Measurements from ENCODE around the gene AOC1.
A peak's percentile ranks its signal among the peaks of the same experiment; 100 is the strongest.

The AOC1 gene

DNA sequence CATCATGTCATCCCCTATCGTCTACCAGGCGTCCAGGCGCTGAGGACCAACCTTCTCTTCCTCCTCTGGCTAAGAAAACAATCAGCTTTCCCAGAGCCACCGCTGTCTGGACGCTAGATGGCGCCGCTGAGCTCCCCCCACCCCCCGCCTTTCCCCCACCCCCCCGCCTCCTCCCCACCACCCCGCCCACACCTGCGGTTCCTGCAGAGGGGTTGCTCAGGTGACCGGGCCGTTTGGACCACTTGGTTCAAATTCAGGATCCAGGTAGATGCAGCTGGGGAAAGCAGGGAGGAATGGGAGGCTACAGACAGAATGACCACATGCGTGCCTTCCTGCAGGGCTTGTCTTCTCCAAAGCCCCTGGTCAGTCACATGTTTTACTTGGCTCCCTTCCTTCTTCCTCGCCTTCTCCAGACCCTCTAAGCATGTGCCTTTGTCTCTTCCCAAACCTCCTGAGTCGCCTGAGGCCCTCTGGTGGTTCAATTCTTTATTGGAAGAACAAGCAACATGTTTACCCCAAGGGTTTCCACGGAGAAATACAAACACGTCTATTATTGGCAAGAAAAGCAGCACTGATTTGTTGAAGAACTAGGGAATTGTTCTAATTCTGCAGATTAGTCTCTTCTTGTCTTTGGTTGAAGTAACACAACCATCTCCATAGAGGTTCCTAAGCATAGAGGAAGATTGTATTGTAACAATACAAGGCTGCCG is 24.7 kb downstream of the AOC1 start:
- no peaks in the 10 kb centered on the region for H3K36me3 Mint-ChIP-seq (ENCODE audit: insufficient read depth)
- H3K27ac Mint-ChIP-seq: no peak overlapping the region
- peaks cover 6 to 17% of the 10 kb centered on the region in 2 donors for H3K9me3 Mint-ChIP-seq
- H3K4me1 Mint-ChIP-seq (ENCODE audit: low read depth in 2 of 2): peaks cover 5 to 10% of the 10 kb centered on the region in 2 donors
- H3K4me3 Mint-ChIP-seq: peak overlapping the region in 1 of 2 donors; percentile 8
- DNase-seq (peak; percentile 25 to 34 (median 26)), ATAC-seq (replicated peaks) (peak; percentile 74)
- H3K27me3 Mint-ChIP-seq: peaks cover 0 to 14% of the 10 kb centered on the region in 2 donors

DNA sequence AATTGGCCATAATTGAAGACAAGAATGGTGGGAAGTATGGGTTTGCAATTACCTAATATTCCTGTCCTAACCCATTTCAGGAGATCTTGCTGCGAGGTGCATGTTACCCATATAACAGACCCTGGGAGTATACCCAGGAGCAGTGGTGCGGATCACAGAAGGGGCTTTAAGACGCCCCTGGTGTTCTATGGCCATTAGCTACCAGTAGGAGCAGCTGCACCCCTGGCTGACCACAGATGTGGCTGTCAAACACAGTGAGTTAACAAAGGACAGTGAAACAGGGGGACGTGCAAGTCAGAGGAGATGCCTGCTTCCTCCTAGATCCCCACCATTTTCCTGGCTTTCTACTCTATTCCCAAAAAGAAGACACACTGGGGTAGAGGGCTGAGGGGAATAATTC is 25.2 kb downstream of the AOC1 start:
- Mint-ChIP-seq H3K4me3 (no peak overlapping the region), H3K36me3 (ENCODE audit: insufficient read depth) (no peaks in the 10 kb centered on the region), H3K27me3 (peaks cover 0 to 11% of the 10 kb centered on the region in 2 donors), H3K27ac (no peak overlapping the region), H3K9me3 (peaks cover 6 to 17% of the 10 kb centered on the region in 2 donors), H3K4me1 (ENCODE audit: low read depth in 2 of 2) (peaks cover 5 to 10% of the 10 kb centered on the region in 2 donors)
- DNase-seq: no peak
- peak; percentile 13 for ATAC-seq (replicated peaks)

DNA sequence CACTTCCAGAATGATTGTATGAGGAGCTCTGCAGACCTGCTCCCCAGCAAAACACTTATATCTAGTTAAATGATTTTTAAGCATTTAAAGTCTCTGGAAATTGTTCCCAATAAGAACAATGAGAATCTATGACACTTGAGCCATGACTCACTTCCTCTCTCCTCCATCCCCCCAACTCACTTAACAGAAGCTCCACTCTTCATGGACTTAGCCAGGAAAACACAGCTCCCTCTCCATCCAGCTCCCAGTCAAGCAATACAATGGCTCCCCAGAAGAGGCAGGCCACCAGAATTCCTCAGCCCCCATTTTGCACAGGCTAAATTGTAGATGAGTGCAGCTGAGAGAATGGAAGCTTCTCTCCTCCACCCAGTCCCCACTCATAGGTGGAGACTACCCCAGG is 27.0 kb downstream of the AOC1 start:
- Mint-ChIP-seq H3K27ac (no peak overlapping the region), H3K4me3 (no peak overlapping the region), H3K36me3 (ENCODE audit: insufficient read depth) (no peaks in the 10 kb centered on the region), H3K9me3 (peaks cover 6 to 17% of the 10 kb centered on the region in 2 donors), H3K27me3 (peaks cover 0 to 4% of the 10 kb centered on the region in 2 donors), H3K4me1 (ENCODE audit: low read depth in 2 of 2) (peaks cover 5 to 10% of the 10 kb centered on the region in 2 donors)
- DNase-seq: no peak
- ATAC-seq (replicated peaks): no peak

DNA sequence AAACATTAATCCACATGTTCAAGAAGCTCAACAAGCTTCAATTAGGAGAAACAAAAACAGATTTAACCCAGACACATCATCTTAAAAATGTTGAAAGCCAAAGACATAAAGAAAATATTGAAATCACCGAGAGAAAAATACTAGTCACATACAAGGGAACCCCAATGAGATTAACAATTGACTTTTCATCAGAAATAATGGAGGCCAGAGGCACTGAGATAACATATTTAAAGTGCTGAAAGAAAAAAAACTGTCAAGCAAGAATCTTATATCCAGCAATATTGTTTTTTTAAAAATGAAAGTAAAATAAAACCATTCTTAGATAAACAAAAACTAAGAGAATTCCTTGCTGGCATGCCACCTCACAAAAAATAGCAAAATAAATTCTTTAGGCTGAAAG is 28.9 kb downstream of the AOC1 start:
- H3K27ac Mint-ChIP-seq: no peak overlapping the region
- H3K27me3 Mint-ChIP-seq: no peaks in the 10 kb centered on the region
- no peak overlapping the region for H3K4me3 Mint-ChIP-seq
- no peaks in the 10 kb centered on the region for H3K36me3 Mint-ChIP-seq (ENCODE audit: insufficient read depth)
- DNase-seq (no peak), ATAC-seq (replicated peaks) (no peak)
- H3K9me3 Mint-ChIP-seq: peaks cover 6 to 17% of the 10 kb centered on the region in 2 donors
- peaks cover 3 to 4% of the 10 kb centered on the region in 2 donors for H3K4me1 Mint-ChIP-seq (ENCODE audit: low read depth in 2 of 2)

DNA sequence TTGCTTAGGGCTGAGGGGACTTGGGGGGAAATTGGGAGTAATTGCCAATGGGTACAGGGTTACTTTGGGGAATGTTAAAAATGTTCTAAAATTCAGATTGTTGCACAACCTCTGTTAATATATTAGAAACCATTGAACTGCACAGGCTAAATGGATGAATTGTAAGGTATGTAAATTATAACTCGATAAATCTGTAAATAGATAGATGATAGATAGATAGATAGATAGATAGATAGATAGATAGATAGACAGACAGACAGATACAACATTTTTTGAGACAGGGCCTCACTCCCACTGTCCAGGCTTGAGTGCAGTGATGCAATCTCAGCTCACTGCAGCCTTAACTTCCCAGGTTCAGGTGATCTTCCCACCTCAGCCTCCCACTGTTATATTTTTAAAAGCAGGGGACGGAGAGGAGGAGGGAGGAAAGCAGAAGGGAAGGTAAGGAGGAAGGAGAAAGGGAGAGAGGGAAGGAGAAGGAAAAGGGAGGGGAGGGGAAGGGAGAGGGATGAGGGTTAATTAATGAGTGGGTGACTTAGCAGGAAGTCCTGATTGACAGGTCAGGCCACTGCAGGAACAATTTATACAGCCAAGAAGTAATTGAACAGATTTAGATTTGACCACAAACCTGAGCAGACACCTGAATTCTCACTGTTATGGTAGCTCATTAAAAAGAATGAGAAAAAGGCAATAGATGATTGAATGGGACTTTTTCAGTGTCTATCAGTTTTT is 38.7 kb downstream of the AOC1 start:
- Mint-ChIP-seq H3K36me3 (ENCODE audit: insufficient read depth) (no peaks in the 10 kb centered on the region), H3K27ac (no peak overlapping the region), H3K4me3 (no peak overlapping the region), H3K9me3 (no peaks in the 10 kb centered on the region), H3K4me1 (ENCODE audit: low read depth in 2 of 2) (no peaks in the 10 kb centered on the region), H3K27me3 (peaks cover 12 to 26% of the 10 kb centered on the region in 2 donors)
- DNase-seq (no peak), ATAC-seq (replicated peaks) (no peak)

DNA sequence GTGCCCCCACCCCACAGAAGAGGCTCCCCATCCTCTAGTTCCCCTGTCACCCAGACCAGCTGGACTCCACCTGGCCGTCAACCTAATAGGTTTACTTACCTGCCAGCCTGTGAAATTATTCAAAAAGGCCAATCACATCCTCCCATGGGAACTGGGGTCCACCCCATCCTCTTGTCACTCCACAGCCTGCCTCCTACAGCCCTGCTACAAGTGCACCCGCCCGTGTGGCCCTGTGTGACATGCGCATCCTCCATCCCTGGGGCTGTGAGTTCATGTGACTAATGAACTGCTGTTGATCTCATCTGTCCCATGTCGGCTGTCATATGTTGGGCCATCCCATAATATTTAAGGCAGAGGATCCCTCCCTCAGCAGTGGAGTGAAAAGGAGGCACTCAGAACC is 39.4 kb downstream of the AOC1 start:
- no peak for DNase-seq
- Mint-ChIP-seq H3K27me3 (peaks cover 19 to 33% of the 10 kb centered on the region in 2 donors), H3K4me1 (ENCODE audit: low read depth in 2 of 2) (no peaks in the 10 kb centered on the region), H3K4me3 (no peak overlapping the region), H3K27ac (no peak overlapping the region), H3K9me3 (no peaks in the 10 kb centered on the region), H3K36me3 (ENCODE audit: insufficient read depth) (no peaks in the 10 kb centered on the region)
- no peak for ATAC-seq (replicated peaks)

DNA sequence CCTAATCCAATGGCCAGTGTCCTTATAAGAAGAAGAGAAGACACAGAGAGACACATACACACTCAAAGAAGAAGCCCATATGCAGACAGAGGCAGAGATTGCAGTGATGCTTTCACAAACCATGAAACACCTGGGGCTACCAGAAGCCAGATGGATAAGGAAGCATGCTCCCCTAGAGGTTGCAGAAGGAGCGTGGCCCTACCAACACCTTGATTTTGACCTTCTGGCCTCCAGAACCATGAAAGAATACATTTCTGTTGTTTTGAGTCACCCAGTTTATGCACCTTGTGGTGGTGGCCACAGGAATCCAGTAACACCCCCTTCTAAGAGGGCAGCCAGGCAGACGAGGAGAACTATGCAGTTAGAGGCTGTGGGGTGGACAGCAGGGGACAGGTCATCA is 43.5 kb downstream of the AOC1 start:
- peaks cover 52 to 74% of the 10 kb centered on the region in 2 donors for H3K27me3 Mint-ChIP-seq
- no peaks in the 10 kb centered on the region for H3K9me3 Mint-ChIP-seq
- H3K36me3 Mint-ChIP-seq (ENCODE audit: insufficient read depth): no peaks in the 10 kb centered on the region
- peaks cover 4 to 10% of the 10 kb centered on the region in 2 donors for H3K4me1 Mint-ChIP-seq (ENCODE audit: low read depth in 2 of 2)
- no peak overlapping the region for H3K27ac Mint-ChIP-seq
- no peak for ATAC-seq (replicated peaks)
- DNase-seq: no peak
- no peak overlapping the region for H3K4me3 Mint-ChIP-seq

DNA sequence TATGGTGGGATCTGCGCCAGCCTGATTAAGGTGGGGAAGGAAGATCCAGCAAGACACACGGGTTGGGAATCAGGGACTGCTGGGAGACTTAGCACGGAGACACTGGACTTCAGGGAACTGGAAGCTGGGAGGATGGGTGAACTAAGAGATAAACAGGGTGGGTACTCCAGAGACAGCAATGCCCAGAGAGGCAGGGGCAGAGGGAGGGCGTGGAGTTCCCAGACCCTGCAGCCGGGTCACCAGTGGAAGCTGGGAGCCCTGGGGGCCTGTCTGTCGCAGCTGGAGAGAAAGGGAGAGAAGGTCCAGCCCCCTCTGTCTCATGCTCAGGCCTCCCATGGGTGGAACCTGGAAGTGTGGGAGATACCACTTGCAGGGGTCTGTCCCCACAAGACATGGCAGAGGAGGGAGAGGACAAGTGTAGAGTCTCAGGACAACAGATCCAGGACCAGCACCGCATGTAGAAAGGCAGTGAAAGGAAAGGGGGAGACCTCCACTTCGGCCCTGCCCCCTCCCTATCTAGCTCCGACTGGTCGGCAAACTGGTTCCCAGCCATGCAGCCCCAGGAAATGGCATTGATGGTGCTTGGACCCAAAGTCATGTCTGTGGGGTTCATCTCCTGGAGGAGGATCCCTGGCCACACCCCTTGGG is 44.4 kb downstream of the AOC1 start:
- no peaks in the 10 kb centered on the region for H3K36me3 Mint-ChIP-seq (ENCODE audit: insufficient read depth)
- no peaks in the 10 kb centered on the region for H3K9me3 Mint-ChIP-seq
- no peak overlapping the region for H3K27ac Mint-ChIP-seq
- ATAC-seq (replicated peaks): no peak
- no peak overlapping the region for H3K4me3 Mint-ChIP-seq
- H3K4me1 Mint-ChIP-seq (ENCODE audit: low read depth in 2 of 2): peaks cover 4 to 10% of the 10 kb centered on the region in 2 donors
- H3K27me3 Mint-ChIP-seq: peaks cover 60 to 82% of the 10 kb centered on the region in 2 donors
- DNase-seq: no peak

DNA sequence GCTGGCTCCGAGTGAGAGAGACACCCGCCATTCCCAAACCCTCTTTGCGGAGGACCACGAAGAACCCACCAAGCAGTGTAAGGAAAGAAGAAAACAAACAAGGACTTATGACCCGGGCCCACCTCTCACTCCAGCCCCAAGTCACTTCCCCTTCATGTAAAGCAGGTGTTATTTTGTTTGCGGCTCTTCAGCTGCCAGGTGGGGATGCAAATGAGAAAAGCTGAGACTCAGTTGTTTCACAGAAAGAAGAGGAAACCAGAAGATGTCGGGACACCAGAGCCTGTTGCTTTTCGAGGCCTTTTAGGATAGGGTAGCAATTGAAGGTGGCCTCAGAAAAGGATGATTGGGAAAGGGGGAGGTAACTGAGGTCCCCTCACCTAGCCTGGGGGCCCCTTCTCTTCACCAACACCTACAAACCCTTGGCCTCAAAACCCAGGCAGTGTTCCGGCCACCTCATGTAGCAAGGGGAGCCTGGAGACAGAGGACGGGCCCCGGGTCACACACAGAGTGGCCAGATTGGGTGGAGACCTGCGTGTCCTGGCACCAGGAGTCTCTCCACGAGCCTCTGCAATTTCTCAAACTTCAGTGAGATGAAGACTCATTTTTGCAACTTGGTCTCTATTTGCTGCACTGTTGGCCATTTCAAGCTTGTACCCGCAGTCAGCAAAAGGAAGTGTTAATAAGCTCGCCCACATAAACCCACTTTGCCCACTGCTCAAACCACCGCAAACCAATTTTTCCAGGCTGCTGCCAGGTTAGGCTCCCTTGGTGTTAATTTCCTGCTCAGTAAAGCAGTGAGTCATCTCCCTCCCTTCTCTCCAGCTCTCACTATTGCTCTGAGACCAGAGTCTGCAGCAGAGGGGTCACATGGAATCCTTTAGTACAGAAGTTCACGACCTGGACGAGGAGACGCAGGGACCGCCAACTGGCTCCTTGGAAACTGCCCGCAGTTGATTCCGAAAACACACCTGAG is 45.5 kb downstream of the AOC1 start:
- Mint-ChIP-seq H3K27me3 (peaks cover 68 to 91% of the 10 kb centered on the region in 2 donors), H3K4me3 (no peak overlapping the region), H3K36me3 (ENCODE audit: insufficient read depth) (no peaks in the 10 kb centered on the region), H3K4me1 (ENCODE audit: low read depth in 2 of 2) (peaks cover 4 to 10% of the 10 kb centered on the region in 2 donors), H3K9me3 (no peaks in the 10 kb centered on the region), H3K27ac (no peak overlapping the region)
- ATAC-seq (replicated peaks) (peak; percentile 31), DNase-seq (no peak)

DNA sequence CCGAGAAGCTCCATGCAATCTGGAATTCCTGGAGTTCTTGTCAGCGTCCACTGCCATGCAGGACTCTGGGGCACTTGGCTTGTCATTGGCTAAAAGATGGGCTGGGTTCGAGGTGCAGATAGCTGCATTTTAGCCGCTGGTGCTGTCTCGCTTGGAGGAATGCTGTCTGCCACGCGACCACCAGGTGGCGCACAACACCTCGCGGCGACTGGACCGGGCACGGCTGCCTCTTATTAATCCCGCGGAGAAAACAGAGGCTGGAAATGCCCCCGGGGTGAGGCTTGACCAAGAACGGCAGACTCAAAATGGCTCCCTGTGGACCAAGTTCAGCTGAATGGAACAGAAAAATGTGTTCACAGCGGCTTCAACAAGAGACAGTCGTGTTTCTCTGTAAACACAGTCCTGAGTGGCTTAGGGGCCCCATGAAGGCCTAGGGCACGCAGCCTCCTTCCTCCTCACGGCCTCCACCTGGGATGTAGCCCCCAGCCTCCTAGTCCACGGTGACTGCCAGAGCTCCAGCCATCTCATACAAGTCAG is 46.2 kb downstream of the AOC1 start:
- DNase-seq: peak; percentile 74 to 81 (median 76)
- Mint-ChIP-seq H3K27me3 (peaks cover 74 to 92% of the 10 kb centered on the region in 2 donors), H3K36me3 (ENCODE audit: insufficient read depth) (no peaks in the 10 kb centered on the region), H3K4me3 (peak overlapping the region in 1 of 2 donors; percentile 38), H3K9me3 (no peaks in the 10 kb centered on the region), H3K4me1 (ENCODE audit: low read depth in 2 of 2) (peaks cover 4 to 10% of the 10 kb centered on the region in 2 donors), H3K27ac (no peak overlapping the region)
- ATAC-seq (replicated peaks): peak; percentile 82

DNA sequence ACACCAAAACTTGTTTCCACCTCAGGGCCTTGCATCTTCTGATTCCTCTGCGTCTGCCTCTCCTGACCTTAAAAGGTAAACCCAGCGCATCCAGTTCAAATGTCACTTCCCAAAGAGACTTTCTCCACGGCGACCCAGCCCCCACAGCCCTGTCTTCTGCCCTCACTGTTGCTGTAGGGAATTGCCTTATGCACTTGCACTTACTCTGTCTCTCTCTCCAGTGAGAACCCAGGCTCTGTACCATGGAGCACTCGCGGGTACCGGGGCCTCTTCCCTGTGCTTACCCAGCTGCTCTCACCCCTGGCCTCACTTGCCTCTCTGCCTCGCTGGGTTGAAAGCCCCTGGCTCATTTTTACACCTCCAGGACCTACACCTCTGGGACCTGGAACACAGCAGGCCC is 48.4 kb downstream of the AOC1 start:
- Mint-ChIP-seq H3K27me3 (peaks cover 82 to 95% of the 10 kb centered on the region in 2 donors), H3K27ac (no peak overlapping the region), H3K36me3 (ENCODE audit: insufficient read depth) (peaks cover 2% of the 10 kb centered on the region), H3K4me1 (ENCODE audit: low read depth in 2 of 2) (peaks cover 4 to 10% of the 10 kb centered on the region in 2 donors), H3K4me3 (no peak overlapping the region), H3K9me3 (no peaks in the 10 kb centered on the region)
- DNase-seq: no peak
- no peak for ATAC-seq (replicated peaks)

DNA sequence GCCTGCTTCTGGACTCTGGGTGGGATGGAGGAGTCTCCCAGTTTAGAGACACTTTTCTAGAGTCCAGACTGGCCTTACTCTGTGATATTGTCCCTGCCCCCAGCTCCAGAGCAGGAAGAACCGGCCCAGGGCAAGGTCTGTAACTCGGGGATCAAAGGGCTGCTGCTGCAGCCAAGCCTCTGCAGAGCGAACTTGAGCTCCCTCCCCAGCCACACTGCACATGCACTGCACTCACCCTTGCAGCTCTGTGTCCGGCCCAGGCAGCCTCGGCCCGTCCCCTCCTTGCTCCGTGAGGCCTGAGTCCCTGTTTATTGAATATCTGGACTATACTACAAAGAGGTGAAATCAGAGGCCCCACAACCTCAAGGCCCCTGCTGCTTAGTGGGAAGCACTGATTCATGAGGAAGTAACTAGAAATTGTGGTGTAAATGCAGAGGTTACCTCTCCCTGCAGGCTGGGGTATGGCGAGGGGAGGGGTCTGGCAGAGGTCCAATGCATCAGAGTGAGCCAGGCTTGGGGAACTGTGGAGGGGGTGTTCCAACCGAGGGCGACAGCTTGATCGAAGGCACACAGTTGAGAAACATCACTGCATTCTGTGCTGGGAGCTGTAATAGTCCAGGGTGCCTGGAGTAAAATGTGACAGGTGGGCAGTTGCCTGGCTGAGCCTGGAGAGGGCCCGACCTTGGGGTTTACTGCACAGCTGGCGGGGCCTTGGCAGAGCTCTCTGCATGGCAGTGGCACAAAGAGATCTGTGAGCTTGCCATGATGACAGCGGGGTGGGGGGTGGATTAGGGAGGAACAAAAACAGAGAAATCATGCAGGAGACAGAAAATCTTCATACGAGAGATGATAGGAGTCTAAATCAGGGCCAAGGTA is 49.1 kb downstream of the AOC1 start:
- Mint-ChIP-seq H3K4me3 (no peak overlapping the region), H3K9me3 (no peaks in the 10 kb centered on the region), H3K4me1 (ENCODE audit: low read depth in 2 of 2) (peaks cover 4 to 10% of the 10 kb centered on the region in 2 donors), H3K27me3 (peaks cover 75 to 95% of the 10 kb centered on the region in 2 donors), H3K27ac (no peak overlapping the region), H3K36me3 (ENCODE audit: insufficient read depth) (peaks cover 2% of the 10 kb centered on the region)
- DNase-seq (no peak), ATAC-seq (replicated peaks) (no peak)
